ENCODE results near the gene LIMK2. TPM values are rescaled to one million over a fixed set of nuclear protein-coding genes. Genes with fewer than 3 reads are reported as not detected.

Gene LIMK2
- total RNA-seq, 2 donors from 2014 or later: 88.0 to 109 TPM

DNA sequence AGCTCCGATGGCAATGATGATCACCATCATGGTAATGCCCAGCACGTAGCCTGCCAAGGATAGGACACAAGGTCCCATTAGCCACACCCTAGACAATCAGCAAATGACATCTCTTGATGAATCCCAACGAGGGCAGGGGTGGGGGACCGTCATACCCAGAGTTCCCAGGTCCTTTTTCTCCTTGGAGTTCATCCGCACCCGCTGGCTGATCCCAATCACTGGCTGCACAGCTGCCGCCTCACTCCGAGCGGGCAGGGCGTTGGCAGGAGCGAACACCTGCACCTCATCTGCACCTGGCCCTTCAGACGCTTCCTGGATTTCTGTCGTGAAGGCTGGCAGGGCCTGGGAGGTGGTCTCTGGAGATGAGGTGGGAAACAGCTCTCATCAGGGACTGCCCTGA lies 77.2 kb downstream of the LIMK2 start:
- Histone ChIP-seq H3K9me3 (no peaks in the 10 kb centered on the region), H3K4me3 (peak overlapping the region; percentile 75), H3K27ac (peak overlapping the region; percentile 98), H3K4me1 (no peaks in the 10 kb centered on the region), H3K27me3 (no peaks in the 10 kb centered on the region), H3K36me3 (no peaks in the 10 kb centered on the region), H3K9ac (ENCODE audit: low read depth in 2 of 2, low read length in 2 of 2) (peak overlapping the region; percentile 37 to 99)
- intact Hi-C loops (cut with DNase I): no loop called here
- peak; percentile 76 for DNase-seq
- TF ChIP-seq, protein P1, sequence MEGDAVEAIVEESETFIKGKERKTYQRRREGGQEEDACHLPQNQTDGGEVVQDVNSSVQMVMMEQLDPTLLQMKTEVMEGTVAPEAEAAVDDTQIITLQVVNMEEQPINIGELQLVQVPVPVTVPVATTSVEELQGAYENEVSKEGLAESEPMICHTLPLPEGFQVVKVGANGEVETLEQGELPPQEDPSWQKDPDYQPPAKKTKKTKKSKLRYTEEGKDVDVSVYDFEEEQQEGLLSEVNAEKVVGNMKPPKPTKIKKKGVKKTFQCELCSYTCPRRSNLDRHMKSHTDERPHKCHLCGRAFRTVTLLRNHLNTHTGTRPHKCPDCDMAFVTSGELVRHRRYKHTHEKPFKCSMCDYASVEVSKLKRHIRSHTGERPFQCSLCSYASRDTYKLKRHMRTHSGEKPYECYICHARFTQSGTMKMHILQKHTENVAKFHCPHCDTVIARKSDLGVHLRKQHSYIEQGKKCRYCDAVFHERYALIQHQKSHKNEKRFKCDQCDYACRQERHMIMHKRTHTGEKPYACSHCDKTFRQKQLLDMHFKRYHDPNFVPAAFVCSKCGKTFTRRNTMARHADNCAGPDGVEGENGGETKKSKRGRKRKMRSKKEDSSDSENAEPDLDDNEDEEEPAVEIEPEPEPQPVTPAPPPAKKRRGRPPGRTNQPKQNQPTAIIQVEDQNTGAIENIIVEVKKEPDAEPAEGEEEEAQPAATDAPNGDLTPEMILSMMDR (IDR thresholded peaks at IDR 0.05): no peak

DNA sequence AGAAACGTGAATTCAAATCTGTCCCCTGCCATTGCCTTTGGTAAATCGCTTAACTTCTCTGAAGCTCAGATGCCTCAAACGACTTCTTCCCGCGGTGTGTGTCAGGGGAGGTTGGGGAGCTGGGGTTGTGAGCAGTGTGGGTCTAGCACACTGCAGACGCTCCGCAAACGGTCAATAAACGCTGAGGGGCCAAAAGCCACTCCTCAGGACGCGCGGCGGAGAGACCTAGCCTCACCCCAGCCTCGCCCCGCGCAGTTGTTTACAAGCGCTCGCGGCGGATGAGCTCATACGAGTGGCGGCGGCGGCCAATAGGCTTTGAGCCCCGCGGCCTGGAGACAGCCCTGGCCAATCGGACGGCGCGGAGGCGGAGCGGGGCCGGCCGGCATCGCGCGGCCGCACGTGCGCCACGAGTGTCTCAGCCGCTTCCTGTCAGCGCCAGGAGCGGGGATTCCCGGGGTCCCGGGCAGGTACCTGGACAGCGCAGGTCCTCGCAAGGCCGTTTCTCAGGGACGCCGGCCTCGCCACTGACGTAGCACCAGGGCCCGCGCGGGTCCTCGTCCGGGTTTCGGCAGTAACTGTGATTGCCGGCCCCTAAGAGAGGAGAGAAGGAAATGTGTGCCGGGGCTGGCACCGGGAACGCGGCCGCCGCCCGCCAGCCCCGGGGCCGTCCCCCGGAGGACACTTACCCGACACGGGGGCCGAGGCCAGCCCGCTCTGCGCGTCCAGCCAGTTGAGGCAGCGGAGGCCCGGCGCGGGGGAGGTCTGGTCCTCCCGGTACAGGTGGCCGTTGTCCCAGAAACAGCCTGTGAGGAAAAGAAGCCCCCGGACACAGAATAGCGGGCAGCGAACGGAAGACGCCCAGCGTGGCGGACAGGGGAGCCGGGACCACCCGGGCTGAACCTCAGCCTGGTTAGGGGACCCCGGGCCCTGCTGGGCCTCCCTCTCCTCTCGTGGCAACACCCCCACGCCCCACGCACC lies 78.7 kb downstream of the LIMK2 start:
- H3K4me1 ChIP-seq: no peaks in the 10 kb centered on the region
- TF ChIP-seq, protein P1 (IDR thresholded peaks at IDR 0.05): no peak

GRCh38 chr22:31291481-31292235 lies 79.6 kb downstream of the LIMK2 start:
- peak; percentile 50 for DNase-seq
- Histone ChIP-seq H3K27ac (peak overlapping the region; percentile 98), H3K4me3 (peak overlapping the region; percentile 75), H3K4me1 (peaks cover 6% of the 10 kb centered on the region), H3K27me3 (no peaks in the 10 kb centered on the region), H3K9me3 (no peaks in the 10 kb centered on the region), H3K9ac (ENCODE audit: low read depth in 2 of 2, low read length in 2 of 2) (peak overlapping the region; percentile 96 to 99), H3K36me3 (no peaks in the 10 kb centered on the region)
- intact Hi-C loops (cut with DNase I): no loop called here
- TF ChIP-seq, protein P1 (IDR thresholded peaks at IDR 0.05): no peak

More for the DNA sequence above, 78.7 kb downstream of the LIMK2 start:
- DNase-seq: peak; percentile 97
- Histone ChIP-seq H3K27ac (peak overlapping the region; percentile 98), H3K36me3 (no peaks in the 10 kb centered on the region), H3K4me3 (peak overlapping the region; percentile 75), H3K9ac (ENCODE audit: low read depth in 2 of 2, low read length in 2 of 2) (peak overlapping the region; percentile 96 to 99), H3K27me3 (no peaks in the 10 kb centered on the region), H3K9me3 (no peaks in the 10 kb centered on the region)
- intact Hi-C loops (cut with DNase I): no loop called here

GRCh38 chr22:31292236-31292989 lies 80.3 kb downstream of the LIMK2 start, which contains the start of gene PIK3IP1:
PIK3IP1 (minus strand) TSS chr22:31292488; CDS start chr22:31292344, 144 bp downstream.
- peak within 1 kb of the TSS; percentile 96 to 99 for H3K9ac ChIP-seq (ENCODE audit: low read depth in 2 of 2, low read length in 2 of 2)
- peak within 1 kb of the TSS; percentile 98 for H3K27ac ChIP-seq
- intact Hi-C loops (cut with DNase I): no loop called here
- H3K9me3 ChIP-seq: no peaks in the 10 kb centered on the region
- no peaks in the 10 kb centered on the region for H3K27me3 ChIP-seq
- H3K4me3 ChIP-seq: peak within 1 kb of the TSS; percentile 75
- peaks cover 13% of the 10 kb centered on the region for H3K4me1 ChIP-seq
- TF ChIP-seq, protein P1 (IDR thresholded peaks at IDR 0.05): peak; percentile 39
- H3K36me3 ChIP-seq: no peaks in the 10 kb centered on the region
- DNase-seq: peak; percentile 95

- no peak for DNase-seq
- H3K27ac ChIP-seq: peak overlapping the region; percentile 64
- intact Hi-C loops (cut with DNase I): no loop called here
- peaks cover 13% of the 10 kb centered on the region for H3K4me1 ChIP-seq
- H3K36me3 ChIP-seq: no peaks in the 10 kb centered on the region
- no peaks in the 10 kb centered on the region for H3K9me3 ChIP-seq
- no peaks in the 10 kb centered on the region for H3K27me3 ChIP-seq
- peak overlapping the region in 1 of 2 donors; percentile 36 for H3K9ac ChIP-seq (ENCODE audit: low read depth in 2 of 2, low read length in 2 of 2)
- no peak overlapping the region for H3K4me3 ChIP-seq
- TF ChIP-seq, protein P1 (IDR thresholded peaks at IDR 0.05): no peak
Observed at GRCh38 chr22:31295360-31295759, 83.3 kb downstream of the LIMK2 start.

Measured in colonic mucosa (tissue), 4 donors.